ENCODE measurements around the gene PPP3CA. TPM values are rescaled to one million over a fixed set of nuclear protein-coding genes. Genes with fewer than 3 reads are reported as not detected.

PPP3CA gene
- total RNA-seq, 1 donor from 2014 or later, result 36.5 TPM

- H3K4me3 Mint-ChIP-seq (ENCODE audit: unreplicated experiment), result no peak overlapping the region
- no peak for TF ChIP-seq CTCF (IDR thresholded peaks at IDR 0.05)
- DNase-seq (ENCODE audit: low spot score), result no peak
- no peaks in the 10 kb centered on the region for H3K9me3 Mint-ChIP-seq (ENCODE audit: low read depth)
- H3K4me1 Mint-ChIP-seq (ENCODE audit: low read depth), result peaks cover 34% of the 10 kb centered on the region
- H3K27ac Mint-ChIP-seq (ENCODE audit: unreplicated experiment), result no peak overlapping the region
- no peaks in the 10 kb centered on the region for H3K27me3 Mint-ChIP-seq (ENCODE audit: low read depth)
- H3K36me3 Mint-ChIP-seq (ENCODE audit: low read depth), result no peaks in the 10 kb centered on the region
These were observed 193.7 kb downstream of the PPP3CA start for GRCh38 chr4:101153653-101154052.

- DNase-seq (ENCODE audit: low spot score), result no peak
- peaks cover 23% of the 10 kb centered on the region for H3K4me1 Mint-ChIP-seq (ENCODE audit: low read depth)
- H3K9me3 Mint-ChIP-seq (ENCODE audit: low read depth), result no peaks in the 10 kb centered on the region
- TF ChIP-seq CTCF (IDR thresholded peaks at IDR 0.05), result no peak
- H3K27me3 Mint-ChIP-seq (ENCODE audit: low read depth), result no peaks in the 10 kb centered on the region
- no peak overlapping the region for H3K27ac Mint-ChIP-seq (ENCODE audit: unreplicated experiment)
- no peak overlapping the region for H3K4me3 Mint-ChIP-seq (ENCODE audit: unreplicated experiment)
- H3K36me3 Mint-ChIP-seq (ENCODE audit: low read depth), result no peaks in the 10 kb centered on the region
These were observed 194.8 kb downstream of the PPP3CA start for GRCh38 chr4:101152521-101152920.

GRCh38 chr4:101148551-101148950 lies 198.8 kb downstream of the PPP3CA start:
- TF ChIP-seq CTCF (IDR thresholded peaks at IDR 0.05), result no peak
- H3K27ac Mint-ChIP-seq (ENCODE audit: unreplicated experiment), result no peak overlapping the region
- no peak for DNase-seq (ENCODE audit: low spot score)
- peaks cover 4% of the 10 kb centered on the region for H3K9me3 Mint-ChIP-seq (ENCODE audit: low read depth)
- no peak overlapping the region for H3K4me3 Mint-ChIP-seq (ENCODE audit: unreplicated experiment)
- H3K4me1 Mint-ChIP-seq (ENCODE audit: low read depth), result no peaks in the 10 kb centered on the region
- H3K27me3 Mint-ChIP-seq (ENCODE audit: low read depth), result no peaks in the 10 kb centered on the region
- H3K36me3 Mint-ChIP-seq (ENCODE audit: low read depth), result no peaks in the 10 kb centered on the region

DNA sequence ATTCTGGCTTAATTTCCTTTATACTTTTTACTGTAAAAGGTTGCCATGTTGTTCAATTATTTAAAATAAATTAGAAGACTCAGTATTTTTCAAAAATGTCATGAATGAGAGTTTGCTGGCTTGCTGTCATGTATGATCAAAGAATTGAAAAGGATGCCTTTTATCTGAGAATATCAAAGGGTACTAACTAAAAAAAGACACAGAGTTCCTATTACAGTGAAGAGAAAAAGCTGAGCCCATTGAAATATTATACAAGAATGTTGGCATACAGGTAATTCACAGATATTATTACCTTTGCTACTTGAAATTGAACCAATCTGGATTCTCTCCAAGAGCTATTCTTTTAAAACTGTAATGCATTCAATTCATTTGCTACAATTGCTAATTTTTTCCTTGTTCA lies 200.0 kb downstream of the PPP3CA start:
- peaks cover 4% of the 10 kb centered on the region for H3K9me3 Mint-ChIP-seq (ENCODE audit: low read depth)
- DNase-seq (ENCODE audit: low spot score), result no peak
- H3K4me1 Mint-ChIP-seq (ENCODE audit: low read depth), result no peaks in the 10 kb centered on the region

DNA sequence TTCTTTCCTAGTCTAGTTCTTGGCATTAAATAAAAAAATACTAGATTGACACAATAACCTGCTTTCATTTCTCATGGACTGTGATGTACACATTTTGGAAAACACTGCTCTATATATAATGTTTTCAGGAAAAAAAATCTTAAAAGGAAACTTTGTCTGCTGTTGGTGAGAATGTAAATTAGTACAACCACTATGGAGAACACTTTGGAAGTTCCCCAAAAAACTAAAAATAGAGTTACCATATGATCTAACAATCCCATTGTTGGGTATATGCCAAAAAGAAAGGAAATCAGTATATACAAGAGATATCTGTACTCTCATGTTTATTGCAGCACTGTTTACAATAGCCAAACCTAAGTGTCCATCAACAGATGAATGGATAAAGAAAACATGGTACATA lies 202.3 kb downstream of the PPP3CA start:
- H3K27me3 Mint-ChIP-seq (ENCODE audit: low read depth), result no peaks in the 10 kb centered on the region
- DNase-seq (ENCODE audit: low spot score), result no peak
- no peak overlapping the region for H3K4me3 Mint-ChIP-seq (ENCODE audit: unreplicated experiment)
- TF ChIP-seq CTCF (IDR thresholded peaks at IDR 0.05), result no peak
- no peaks in the 10 kb centered on the region for H3K36me3 Mint-ChIP-seq (ENCODE audit: low read depth)
- peaks cover 4% of the 10 kb centered on the region for H3K9me3 Mint-ChIP-seq (ENCODE audit: low read depth)
- no peak overlapping the region for H3K27ac Mint-ChIP-seq (ENCODE audit: unreplicated experiment)
- H3K4me1 Mint-ChIP-seq (ENCODE audit: low read depth), result peaks cover 3% of the 10 kb centered on the region

More for the DNA sequence above, 200.0 kb downstream of the PPP3CA start:
- H3K4me3 Mint-ChIP-seq (ENCODE audit: unreplicated experiment), result no peak overlapping the region
- H3K36me3 Mint-ChIP-seq (ENCODE audit: low read depth), result no peaks in the 10 kb centered on the region
- H3K27ac Mint-ChIP-seq (ENCODE audit: unreplicated experiment), result no peak overlapping the region
- H3K27me3 Mint-ChIP-seq (ENCODE audit: low read depth), result no peaks in the 10 kb centered on the region
- TF ChIP-seq CTCF (IDR thresholded peaks at IDR 0.05), result no peak

Measured in chondrocyte (in vitro differentiated cells).